ENCODE results near the gene KIF1A.

DNA sequence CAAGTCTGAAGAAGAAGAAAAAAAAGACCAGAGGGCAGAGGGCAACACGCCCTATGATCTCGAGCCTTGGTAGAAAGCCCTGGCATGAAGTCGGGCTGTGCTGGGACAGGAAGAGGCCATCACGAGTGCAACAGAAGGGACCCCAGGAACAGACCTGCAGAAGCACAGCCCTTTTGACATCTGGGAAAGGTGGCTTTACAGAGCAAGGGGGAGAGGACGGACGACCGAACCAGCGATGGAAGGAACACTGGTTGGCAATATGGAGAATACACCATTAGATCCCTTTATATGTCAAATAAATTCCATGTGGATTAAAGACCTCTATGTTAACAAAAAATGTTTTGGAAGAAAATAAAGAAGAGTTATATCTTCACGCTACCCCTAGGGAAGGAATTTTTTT lies 10.7 kb downstream of the KIF1A start:
- TF ChIP-seq, protein P1, sequence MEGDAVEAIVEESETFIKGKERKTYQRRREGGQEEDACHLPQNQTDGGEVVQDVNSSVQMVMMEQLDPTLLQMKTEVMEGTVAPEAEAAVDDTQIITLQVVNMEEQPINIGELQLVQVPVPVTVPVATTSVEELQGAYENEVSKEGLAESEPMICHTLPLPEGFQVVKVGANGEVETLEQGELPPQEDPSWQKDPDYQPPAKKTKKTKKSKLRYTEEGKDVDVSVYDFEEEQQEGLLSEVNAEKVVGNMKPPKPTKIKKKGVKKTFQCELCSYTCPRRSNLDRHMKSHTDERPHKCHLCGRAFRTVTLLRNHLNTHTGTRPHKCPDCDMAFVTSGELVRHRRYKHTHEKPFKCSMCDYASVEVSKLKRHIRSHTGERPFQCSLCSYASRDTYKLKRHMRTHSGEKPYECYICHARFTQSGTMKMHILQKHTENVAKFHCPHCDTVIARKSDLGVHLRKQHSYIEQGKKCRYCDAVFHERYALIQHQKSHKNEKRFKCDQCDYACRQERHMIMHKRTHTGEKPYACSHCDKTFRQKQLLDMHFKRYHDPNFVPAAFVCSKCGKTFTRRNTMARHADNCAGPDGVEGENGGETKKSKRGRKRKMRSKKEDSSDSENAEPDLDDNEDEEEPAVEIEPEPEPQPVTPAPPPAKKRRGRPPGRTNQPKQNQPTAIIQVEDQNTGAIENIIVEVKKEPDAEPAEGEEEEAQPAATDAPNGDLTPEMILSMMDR (IDR thresholded peaks at IDR 0.05): no peak
- no peak for TF ChIP-seq POLR2A (IDR thresholded peaks at IDR 0.05)
